ENCODE data around the gene MAFB.
A peak's percentile ranks its signal among the peaks of the same experiment; 100 is the strongest.
"Not testable (repeated sequence)": the region's sequence is repeated elsewhere in the genome, so short reads cannot be mapped to it uniquely, and the experiment has no call there.

Gene MAFB

DNA sequence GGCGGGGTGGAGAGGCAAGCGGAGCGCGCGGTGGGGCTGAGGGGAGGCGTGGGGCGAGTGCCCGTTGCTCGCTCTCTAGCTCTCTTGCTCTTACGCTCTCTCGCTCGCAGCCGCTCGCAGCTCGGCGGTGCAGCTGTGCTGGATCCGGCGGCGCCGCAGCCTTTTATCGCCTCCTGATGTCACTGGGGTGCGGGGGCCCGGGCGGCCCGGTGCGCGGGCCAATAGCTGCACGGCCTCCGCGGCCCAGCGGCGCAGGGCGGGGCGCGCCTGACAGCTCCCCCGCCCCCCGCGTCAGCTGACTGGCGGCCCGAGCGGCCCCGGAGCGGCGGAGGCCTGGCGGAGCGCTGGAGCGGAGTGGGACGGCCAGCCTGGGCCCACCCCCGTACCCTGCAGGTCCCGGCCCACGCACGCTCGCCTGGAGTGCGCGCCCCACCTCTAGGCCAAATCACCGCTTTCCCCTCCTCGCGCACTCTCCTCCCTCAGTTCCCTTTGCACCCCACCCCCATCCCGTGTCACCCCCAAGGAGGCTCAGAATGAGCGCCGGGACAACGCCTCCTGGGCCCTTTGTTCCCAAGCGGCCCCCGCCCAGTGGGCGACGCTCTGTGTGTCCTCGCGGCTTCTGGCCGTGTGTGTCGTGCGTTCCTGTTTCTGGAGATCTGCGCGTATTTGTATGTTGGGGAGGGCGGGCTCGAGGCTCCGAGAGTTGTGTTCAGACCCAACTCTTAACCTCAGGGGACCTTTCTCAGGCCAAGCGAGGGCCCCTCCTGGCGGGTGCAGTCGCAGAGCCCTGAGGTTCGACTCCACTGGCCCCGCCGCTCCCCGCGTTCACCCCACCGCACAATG, at the start of gene MAFB (continued):
- TF ChIP-seq, protein P1, sequence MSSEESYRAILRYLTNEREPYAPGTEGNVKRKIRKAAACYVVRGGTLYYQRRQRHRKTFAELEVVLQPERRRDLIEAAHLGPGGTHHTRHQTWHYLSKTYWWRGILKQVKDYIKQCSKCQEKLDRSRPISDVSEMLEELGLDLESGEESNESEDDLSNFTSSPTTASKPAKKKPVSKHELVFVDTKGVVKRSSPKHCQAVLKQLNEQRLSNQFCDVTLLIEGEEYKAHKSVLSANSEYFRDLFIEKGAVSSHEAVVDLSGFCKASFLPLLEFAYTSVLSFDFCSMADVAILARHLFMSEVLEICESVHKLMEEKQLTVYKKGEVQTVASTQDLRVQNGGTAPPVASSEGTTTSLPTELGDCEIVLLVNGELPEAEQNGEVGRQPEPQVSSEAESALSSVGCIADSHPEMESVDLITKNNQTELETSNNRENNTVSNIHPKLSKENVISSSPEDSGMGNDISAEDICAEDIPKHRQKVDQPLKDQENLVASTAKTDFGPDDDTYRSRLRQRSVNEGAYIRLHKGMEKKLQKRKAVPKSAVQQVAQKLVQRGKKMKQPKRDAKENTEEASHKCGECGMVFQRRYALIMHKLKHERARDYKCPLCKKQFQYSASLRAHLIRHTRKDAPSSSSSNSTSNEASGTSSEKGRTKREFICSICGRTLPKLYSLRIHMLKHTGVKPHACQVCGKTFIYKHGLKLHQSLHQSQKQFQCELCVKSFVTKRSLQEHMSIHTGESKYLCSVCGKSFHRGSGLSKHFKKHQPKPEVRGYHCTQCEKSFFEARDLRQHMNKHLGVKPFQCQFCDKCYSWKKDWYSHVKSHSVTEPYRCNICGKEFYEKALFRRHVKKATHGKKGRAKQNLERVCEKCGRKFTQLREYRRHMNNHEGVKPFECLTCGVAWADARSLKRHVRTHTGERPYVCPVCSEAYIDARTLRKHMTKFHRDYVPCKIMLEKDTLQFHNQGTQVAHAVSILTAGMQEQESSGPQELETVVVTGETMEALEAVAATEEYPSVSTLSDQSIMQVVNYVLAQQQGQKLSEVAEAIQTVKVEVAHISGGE (tag by site-specific recombination; conservative IDR thresholded peaks at IDR 0.05; ENCODE audit: low read depth) = no peak
- TF ChIP-seq ZNF366 (tag by site-specific recombination; conservative IDR thresholded peaks at IDR 0.05) (no peak), GLIS1 (tag by site-specific recombination; IDR thresholded peaks at IDR 0.05) (peak; percentile 76), SP2 (tag by site-specific recombination; IDR thresholded peaks at IDR 0.05) (peak; percentile 80), ZNF341 (tag by site-specific recombination; IDR thresholded peaks at IDR 0.05; ENCODE audit: low read depth) (peak; percentile 1; the same call in 1 of the 2 replicates), TCF7L2 (IDR thresholded peaks at IDR 0.05; ENCODE audit: borderline replicate concordance, low read depth, low read length) (no peak; the same call in 1 of the 2 replicates), ZNF501 (tag by site-specific recombination; IDR thresholded peaks at IDR 0.05) (peak; percentile 34; the same call in 1 of the 2 replicates), ZEB2 (tag by site-specific recombination; IDR thresholded peaks at IDR 0.05) (0 out of 2 replicates have a peak, but pooled peaks have one; percentile 49), ZNF48 (tag by site-specific recombination; IDR thresholded peaks at IDR 0.05) (no peak), YY1 (tag by site-specific recombination; IDR thresholded peaks at IDR 0.05) (no peak), ZBTB20 (tag by site-specific recombination; IDR thresholded peaks at IDR 0.05) (peak; percentile 76), ZNF777 (tag by site-specific recombination; IDR thresholded peaks at IDR 0.05; ENCODE audit: borderline replicate concordance) (peak; percentile 60; the same call in 1 of the 2 replicates), ZNF174 (tag by site-specific recombination; IDR thresholded peaks at IDR 0.05) (no peak)
- TF ChIP-seq, protein P2, sequence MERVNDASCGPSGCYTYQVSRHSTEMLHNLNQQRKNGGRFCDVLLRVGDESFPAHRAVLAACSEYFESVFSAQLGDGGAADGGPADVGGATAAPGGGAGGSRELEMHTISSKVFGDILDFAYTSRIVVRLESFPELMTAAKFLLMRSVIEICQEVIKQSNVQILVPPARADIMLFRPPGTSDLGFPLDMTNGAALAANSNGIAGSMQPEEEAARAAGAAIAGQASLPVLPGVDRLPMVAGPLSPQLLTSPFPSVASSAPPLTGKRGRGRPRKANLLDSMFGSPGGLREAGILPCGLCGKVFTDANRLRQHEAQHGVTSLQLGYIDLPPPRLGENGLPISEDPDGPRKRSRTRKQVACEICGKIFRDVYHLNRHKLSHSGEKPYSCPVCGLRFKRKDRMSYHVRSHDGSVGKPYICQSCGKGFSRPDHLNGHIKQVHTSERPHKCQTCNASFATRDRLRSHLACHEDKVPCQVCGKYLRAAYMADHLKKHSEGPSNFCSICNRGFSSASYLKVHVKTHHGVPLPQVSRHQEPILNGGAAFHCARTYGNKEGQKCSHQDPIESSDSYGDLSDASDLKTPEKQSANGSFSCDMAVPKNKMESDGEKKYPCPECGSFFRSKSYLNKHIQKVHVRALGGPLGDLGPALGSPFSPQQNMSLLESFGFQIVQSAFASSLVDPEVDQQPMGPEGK (tag by site-specific recombination; IDR thresholded peaks at IDR 0.05) = peak; percentile 92
- TF ChIP-seq, protein P3, sequence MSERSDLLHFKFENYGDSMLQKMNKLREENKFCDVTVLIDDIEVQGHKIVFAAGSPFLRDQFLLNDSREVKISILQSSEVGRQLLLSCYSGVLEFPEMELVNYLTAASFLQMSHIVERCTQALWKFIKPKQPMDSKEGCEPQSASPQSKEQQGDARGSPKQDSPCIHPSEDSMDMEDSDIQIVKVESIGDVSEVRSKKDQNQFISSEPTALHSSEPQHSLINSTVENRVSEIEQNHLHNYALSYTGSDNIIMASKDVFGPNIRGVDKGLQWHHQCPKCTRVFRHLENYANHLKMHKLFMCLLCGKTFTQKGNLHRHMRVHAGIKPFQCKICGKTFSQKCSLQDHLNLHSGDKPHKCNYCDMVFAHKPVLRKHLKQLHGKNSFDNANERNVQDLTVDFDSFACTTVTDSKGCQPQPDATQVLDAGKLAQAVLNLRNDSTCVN (tag by site-specific recombination; optimal IDR thresholded peaks at IDR 0.05) = peak; percentile 88
- TF ChIP-seq, protein P4, sequence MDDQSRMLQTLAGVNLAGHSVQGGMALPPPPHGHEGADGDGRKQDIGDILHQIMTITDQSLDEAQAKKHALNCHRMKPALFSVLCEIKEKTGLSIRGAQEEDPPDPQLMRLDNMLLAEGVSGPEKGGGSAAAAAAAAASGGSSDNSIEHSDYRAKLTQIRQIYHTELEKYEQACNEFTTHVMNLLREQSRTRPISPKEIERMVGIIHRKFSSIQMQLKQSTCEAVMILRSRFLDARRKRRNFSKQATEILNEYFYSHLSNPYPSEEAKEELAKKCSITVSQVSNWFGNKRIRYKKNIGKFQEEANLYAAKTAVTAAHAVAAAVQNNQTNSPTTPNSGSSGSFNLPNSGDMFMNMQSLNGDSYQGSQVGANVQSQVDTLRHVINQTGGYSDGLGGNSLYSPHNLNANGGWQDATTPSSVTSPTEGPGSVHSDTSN (CRISPR knock-in tag; IDR thresholded peaks at IDR 0.05) = 0 out of 2 replicates have a peak, but pooled peaks have one; percentile 45
- TF ChIP-seq, protein P5, sequence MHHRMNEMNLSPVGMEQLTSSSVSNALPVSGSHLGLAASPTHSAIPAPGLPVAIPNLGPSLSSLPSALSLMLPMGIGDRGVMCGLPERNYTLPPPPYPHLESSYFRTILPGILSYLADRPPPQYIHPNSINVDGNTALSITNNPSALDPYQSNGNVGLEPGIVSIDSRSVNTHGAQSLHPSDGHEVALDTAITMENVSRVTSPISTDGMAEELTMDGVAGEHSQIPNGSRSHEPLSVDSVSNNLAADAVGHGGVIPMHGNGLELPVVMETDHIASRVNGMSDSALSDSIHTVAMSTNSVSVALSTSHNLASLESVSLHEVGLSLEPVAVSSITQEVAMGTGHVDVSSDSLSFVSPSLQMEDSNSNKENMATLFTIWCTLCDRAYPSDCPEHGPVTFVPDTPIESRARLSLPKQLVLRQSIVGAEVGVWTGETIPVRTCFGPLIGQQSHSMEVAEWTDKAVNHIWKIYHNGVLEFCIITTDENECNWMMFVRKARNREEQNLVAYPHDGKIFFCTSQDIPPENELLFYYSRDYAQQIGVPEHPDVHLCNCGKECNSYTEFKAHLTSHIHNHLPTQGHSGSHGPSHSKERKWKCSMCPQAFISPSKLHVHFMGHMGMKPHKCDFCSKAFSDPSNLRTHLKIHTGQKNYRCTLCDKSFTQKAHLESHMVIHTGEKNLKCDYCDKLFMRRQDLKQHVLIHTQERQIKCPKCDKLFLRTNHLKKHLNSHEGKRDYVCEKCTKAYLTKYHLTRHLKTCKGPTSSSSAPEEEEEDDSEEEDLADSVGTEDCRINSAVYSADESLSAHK (tag by site-specific recombination; IDR thresholded peaks at IDR 0.05) = no peak
- TF ChIP-seq, protein P6, sequence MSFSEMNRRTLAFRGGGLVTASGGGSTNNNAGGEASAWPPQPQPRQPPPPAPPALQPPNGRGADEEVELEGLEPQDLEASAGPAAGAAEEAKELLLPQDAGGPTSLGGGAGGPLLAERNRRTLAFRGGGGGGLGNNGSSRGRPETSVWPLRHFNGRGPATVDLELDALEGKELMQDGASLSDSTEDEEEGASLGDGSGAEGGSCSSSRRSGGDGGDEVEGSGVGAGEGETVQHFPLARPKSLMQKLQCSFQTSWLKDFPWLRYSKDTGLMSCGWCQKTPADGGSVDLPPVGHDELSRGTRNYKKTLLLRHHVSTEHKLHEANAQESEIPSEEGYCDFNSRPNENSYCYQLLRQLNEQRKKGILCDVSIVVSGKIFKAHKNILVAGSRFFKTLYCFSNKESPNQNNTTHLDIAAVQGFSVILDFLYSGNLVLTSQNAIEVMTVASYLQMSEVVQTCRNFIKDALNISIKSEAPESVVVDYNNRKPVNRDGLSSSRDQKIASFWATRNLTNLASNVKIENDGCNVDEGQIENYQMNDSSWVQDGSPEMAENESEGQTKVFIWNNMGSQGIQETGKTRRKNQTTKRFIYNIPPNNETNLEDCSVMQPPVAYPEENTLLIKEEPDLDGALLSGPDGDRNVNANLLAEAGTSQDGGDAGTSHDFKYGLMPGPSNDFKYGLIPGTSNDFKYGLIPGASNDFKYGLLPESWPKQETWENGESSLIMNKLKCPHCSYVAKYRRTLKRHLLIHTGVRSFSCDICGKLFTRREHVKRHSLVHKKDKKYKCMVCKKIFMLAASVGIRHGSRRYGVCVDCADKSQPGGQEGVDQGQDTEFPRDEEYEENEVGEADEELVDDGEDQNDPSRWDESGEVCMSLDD (tag by site-specific recombination; IDR thresholded peaks at IDR 0.05) = peak; percentile 85

DNA sequence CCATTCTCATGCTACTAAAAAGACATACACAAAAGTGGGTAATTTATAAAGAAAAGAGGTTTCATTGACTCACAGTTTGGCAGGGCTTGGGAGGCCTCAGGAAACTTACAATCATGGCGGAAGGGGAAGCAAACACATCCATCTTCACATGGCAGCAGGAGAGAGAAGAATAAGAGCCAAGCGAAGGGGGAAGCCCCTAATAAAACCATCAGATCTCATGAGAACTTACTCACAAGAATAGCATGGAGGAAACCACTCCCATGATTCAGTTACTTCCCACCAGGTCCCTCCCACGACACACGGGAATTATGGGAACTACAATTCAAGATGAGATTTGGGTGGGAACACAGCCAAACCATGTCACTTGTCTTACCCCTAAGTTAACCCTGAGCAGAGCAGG, 47.4 kb upstream of the MAFB start:
- H3K9me3 ChIP-seq (ENCODE audit: control insufficient read depth, insufficient read depth, low read depth, low read length); H3K4me3 ChIP-seq (ENCODE audit: low read depth, low read length); H3K4me1 ChIP-seq (ENCODE audit: control insufficient read depth, insufficient read depth, low read length); POLR2A ChIA-PET; H3K36me3 ChIP-seq (ENCODE audit: control insufficient read depth in 2 of 2, insufficient read depth in 1 of 2, low read length in 2 of 2); H3K27ac ChIP-seq (ENCODE audit: extremely low read depth, low read depth, low read length): not testable (repeated sequence)
- CTCF ChIA-PET = interaction anchor here (1.4 kb wide), 1 partner anchor 210 kb away, joined by 3 read pairs; no protein-coding TSS in a partner anchor

Measured in HEK293 (cell line).